CD1c-positive myeloid dendritic cell (primary cell): ENCODE measurements around the gene TACR1.

Experiments
- DNase-seq: peaks from one replicate; pipeline ENCODE4 v3.0.0-alpha.2; 2016; ENCODE audit errors: extremely low spot score

Gene TACR1

DNA sequence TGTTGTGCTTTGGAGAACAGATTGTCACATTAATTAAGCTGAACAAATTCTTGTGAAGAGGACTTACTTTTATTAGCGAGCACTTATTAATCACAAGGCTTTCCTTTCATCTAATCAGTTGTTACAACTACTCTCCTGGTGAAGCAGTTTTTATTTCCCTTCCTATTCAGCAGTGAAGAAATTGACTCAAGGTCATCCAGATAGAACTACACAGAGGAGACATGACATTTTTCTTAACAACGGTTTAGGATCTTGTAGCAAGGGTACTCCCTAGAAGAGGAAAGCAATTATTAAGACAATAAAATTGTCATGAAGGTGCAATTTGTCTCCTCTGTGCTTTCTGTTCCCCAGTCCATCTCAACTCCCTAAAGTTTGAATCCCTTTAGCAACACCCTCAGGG lies 179.5 kb downstream of the TACR1 start:
- DNase-seq: no peak

DNA sequence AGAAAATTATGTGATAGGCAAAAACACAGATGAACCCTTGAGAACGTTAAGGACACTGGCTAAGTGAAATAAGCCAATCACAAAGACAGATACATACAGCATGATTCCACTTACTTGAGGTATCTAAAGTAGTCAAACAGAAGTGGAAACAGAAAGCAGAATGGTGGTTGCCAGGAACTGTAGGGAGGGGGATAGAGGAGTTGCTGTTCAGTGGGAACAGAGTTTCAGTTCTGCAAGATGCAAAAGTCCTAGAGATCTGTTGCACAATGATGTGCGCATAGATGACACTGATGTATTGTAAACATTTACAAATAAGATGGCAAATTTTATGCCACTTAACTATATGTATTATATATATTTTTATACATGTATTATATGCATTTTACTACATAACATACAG lies 181.2 kb downstream of the TACR1 start:
- peak; percentile 78 for DNase-seq

DNA sequence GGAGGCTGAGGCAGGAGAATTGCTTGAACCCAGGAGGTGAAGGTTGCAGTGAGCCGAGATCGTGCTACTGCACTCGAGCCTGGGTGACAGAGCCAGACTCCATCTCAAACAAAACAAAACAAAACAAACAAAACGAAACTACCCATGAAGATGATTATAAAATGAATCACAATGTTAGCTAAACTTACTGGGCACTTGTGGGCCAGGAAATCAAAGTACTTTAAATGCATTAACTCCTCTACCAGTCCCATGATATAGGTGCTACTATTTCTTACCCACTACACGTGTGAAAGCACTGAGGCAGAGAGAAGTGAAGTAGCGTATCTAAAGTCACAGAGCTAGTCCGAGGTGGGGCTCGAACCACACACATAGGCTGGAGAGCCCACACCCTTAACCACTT lies 187.2 kb downstream of the TACR1 start:
- DNase-seq: no peak

DNA sequence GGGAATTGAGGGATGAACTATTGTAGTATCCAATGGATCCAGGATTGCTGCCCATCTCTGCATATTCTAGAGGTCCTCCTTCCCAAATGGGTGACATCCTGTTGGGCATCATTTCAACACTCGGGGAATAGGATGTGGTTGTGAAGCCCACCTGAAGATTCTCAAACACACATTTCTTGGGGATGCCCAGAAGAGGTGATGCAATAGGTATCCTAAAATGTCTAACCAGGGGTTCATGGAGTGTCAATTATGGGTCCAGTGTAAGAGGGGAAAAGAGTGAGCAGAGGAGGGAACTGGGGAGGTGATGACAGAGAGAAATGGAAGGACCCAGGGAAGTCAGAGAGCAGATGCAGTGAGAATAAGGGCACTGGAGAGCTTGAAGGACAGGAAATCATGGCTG lies 188.7 kb downstream of the TACR1 start:
- no peak for DNase-seq

DNA sequence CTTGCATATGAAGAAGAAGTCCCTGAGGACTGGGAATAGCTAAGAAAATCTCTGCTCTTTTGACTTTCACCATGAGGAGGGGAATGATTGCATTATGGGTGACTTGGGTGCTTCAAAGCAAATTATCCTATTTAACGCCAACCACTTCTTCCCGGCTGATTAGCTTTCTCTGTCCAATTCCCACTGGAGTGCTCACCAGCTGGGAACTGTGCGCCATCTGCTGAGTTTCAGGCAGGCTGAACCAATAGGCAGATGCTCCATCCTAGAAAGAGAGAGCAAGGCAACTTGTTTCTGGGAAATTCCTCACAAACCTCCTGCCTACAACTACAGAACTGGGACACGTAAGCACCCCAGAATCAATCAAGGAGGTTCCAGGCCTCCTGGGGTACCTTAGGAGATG lies 191.5 kb downstream of the TACR1 start:
- no peak for DNase-seq

DNA sequence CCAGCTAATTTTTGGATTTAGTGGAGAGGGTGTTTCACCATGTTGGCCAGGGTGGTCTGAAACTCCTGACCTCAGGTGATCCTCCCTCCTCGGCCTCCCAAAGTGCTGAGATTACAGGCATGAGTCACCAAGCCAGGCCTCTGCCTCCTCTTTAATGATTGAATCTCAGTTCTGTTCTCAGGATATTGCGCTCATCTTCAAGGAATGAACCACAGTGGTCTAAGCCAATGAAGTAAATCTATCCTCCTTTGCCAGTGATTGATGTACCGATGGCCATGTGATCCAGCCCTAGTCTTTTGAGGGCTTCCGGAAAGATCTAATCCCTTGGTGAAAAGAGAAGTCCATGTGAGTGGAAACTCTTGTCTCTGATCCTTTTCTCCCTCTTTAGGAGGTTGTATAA lies 192.3 kb downstream of the TACR1 start:
- DNase-seq: no peak

DNA sequence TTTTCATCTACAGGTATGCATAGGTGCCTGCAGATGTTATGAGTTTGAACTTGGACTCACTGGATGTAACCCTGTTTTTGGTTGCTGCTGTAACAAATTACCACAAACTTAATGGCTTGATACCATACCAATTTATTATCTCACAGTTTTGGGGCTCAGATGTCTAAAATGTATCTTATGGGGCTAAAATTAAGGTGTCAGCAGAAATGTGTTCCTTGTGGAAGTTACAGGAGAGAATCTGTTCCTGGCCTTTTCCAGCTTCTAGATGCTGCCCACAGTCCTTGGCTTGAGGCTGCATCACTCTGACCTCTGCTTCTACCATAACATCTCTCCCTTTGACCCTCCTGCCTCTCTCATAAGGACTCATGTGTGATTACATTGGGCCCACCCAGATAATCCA lies 193.3 kb downstream of the TACR1 start:
- DNase-seq: no peak

DNA sequence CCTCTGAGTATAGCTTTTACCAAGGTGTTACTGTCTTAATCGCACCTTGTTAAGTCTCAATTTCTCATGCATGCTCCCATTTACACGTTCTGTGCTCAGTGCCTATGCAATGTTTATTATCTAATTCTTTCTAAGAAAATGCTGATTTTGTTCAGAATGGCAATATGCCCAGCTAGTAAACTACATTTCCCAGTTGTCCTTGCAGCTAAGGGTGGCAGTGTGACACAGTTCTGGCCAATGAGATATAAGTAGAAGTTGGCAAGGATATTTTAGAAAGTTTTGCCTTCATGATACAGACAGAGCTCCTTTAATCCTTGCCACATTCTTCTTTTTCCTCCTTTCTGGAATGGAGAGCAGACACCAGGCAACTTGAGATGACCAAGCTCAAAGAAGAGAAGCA lies 195.5 kb downstream of the TACR1 start:
- no peak for DNase-seq

DNA sequence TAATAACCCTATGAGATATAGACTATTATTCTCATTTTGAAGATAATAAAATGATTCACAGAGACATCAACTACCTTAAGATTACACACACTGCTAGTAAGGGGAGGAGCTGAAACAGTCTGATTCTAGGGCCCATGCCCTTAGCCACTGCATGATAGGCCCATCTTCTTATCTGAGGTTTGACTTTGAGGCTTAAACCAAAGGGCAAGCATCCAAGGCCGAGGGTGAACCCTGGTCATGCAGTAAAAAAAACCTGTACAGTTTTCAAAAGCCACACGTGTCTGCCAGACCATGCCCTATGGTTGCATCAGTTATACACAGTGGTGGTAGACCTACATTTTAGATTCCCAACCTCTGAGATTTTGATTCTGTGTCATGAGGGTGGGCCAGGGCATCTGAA lies 196.0 kb downstream of the TACR1 start:
- DNase-seq: no peak

DNA sequence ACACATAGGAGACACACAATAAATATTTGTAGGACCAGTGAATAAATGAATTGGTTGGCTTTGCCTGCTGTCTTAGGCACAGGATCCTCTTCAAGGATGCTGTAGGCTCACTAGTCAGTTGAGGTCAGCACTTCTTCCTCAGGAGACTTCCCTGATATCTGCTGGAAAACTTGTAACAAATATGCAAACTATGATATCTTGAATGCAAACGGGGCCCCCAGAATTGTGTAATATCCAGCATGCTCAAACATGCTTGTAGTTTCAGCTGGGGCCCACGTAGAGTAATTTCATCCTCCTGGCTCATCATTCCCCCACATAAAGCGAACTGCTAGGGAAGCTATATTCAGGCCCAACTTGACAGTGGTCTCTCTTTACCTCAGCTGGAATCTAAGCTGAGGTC lies 197.3 kb downstream of the TACR1 start:
- DNase-seq: no peak

DNA sequence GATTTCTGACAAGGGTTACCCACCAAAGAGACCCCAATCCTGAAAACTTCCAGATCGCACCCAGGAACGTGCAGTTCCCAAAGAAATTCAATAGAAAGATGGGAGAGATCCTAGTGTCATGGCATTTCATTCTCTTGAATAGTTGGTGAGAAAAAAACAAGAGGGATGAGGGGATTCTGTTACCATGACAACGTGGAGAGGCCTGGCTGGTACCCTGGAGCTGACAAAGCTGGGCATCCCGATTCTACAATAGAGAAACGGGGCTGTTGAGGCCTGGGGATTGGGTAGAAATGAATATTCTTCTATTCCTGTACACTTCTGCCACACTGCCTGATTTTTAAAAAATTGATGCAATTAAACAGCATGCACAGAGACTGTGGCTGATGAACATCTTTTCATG lies 199.9 kb downstream of the TACR1 start:
- DNase-seq: no peak
